IMR-90 (cell line): Measurements from ENCODE around the gene DCC. TPM values are rescaled to one million over a fixed set of nuclear protein-coding genes. Genes with fewer than 3 reads are reported as not detected.

ENCODE experiments used
- ATAC-seq: fragments of 200-7000 bp; cut with Tn5 transposase; 2 replicates; pipeline ENCODE4 v1.9.1; 2020; ENCODE audit warnings: low read depth, mild to moderate bottlenecking, moderate library complexity
- BruUV-seq: library from RNA; stranded (reverse); fragments of 400-500 nt; replicated peaks from 2 replicates; lab custom pipeline; 2021; lab: Mats Ljungman, UMichigan
- CTCF ChIA-PET: fragments of 300-600 bp; formaldehyde crosslinking; extraction: SDS; loops from one replicate; lab custom pipeline; 2021; ENCODE audit warnings: antibody characterized with exemption; lab: Yijun Ruan, JAX
- POLR2A ChIA-PET: fragments of 300-600 bp; sonication (Branson Sonifier 250); formaldehyde crosslinking; loops from one replicate; lab custom pipeline; 2022; ENCODE audit warnings: antibody characterized with exemption; ENCODE audit not compliant: unreplicated experiment; lab: Charles Lee
- DNase-seq: peaks from one replicate; pipeline ENCODE4 v3.0.0; 2013
- H2AFZ ChIP-seq: replicated peaks from 2 replicates; pipeline ENCODE3; 2013; ENCODE audit warnings: low read length, mild to moderate bottlenecking; ENCODE audit not compliant: poor library complexity
- H2AK5ac ChIP-seq: 2 replicates; pipeline ENCODE4 v1.6.1; 2013; ENCODE audit warnings: low read depth, low read length, inconsistent platforms
- H2AK9ac ChIP-seq: replicated peaks from 2 replicates; pipeline ENCODE3; 2013; ENCODE audit warnings: mild to moderate bottlenecking, low read depth, low read length, moderate library complexity; ENCODE audit not compliant: poor library complexity
- H2BK120ac ChIP-seq: 2 replicates; pipeline ENCODE4 v1.6.1; 2013; ENCODE audit warnings: low read depth, low read length, inconsistent platforms
- H2BK15ac ChIP-seq: 3 replicates; pipeline ENCODE4 v1.6.1; 2013; ENCODE audit warnings: low read depth, low read length, inconsistent platforms
- H2BK20ac ChIP-seq: 2 replicates; pipeline ENCODE4 v1.6.1; 2013; ENCODE audit warnings: low read depth, mild to moderate bottlenecking, inconsistent platforms, low read length, moderate library complexity
- H2BK5ac ChIP-seq: 2 replicates; pipeline ENCODE4 v1.6.1; 2013; ENCODE audit warnings: mild to moderate bottlenecking, low read depth, low read length, inconsistent platforms; ENCODE audit not compliant: poor library complexity, severe bottlenecking
- H3K14ac ChIP-seq: replicated peaks from 2 replicates; pipeline ENCODE4 v1.6.1; 2013; ENCODE audit warnings: low read depth, low read length, inconsistent platforms
- H3K18ac ChIP-seq: 2 replicates; pipeline ENCODE4 v1.6.1; 2013; ENCODE audit warnings: low read depth, low read length, control low read depth
- H3K23ac ChIP-seq: 2 replicates; pipeline ENCODE4 v1.6.1; 2013; ENCODE audit warnings: low read depth, low read length, inconsistent platforms
- H3K27ac ChIP-seq: 2 replicates; pipeline ENCODE4 v1.5.1; 2013; ENCODE audit warnings: mild to moderate bottlenecking, control low read depth, low read length; ENCODE audit not compliant: insufficient read depth
- H3K27me3 ChIP-seq: 2 replicates; pipeline ENCODE4 v1.6.1; 2013; ENCODE audit warnings: low read length; ENCODE audit not compliant: control insufficient read depth, insufficient read depth
- H3K36me3 ChIP-seq: 2 replicates; pipeline ENCODE4 v1.6.1; 2013; ENCODE audit warnings: low read length, mixed read lengths; ENCODE audit not compliant: control insufficient read depth, insufficient read depth
- H3K4ac ChIP-seq: 2 replicates; pipeline ENCODE4 v1.6.1; 2013; ENCODE audit warnings: low read depth, low read length, inconsistent platforms
- H3K4me1 ChIP-seq: 2 replicates; pipeline ENCODE4 v1.6.1; 2013; ENCODE audit warnings: low read length, mixed read lengths; ENCODE audit not compliant: control insufficient read depth, insufficient read depth
- H3K4me2 ChIP-seq: 2 replicates; pipeline ENCODE4 v1.6.1; 2013; ENCODE audit warnings: low read depth, mild to moderate bottlenecking, control low read depth, low read length, moderate library complexity
- H3K4me3 ChIP-seq: 2 replicates; pipeline ENCODE4 v1.5.1; 2013; ENCODE audit warnings: low read depth, mild to moderate bottlenecking, control low read depth, low read length, moderate library complexity; ENCODE audit not compliant: insufficient read depth
- H3K56ac ChIP-seq: 2 replicates; pipeline ENCODE4 v1.6.1; 2013; ENCODE audit warnings: low read length, inconsistent platforms; ENCODE audit not compliant: insufficient read depth; ENCODE audit errors: extremely low read depth
- H3K79me1 ChIP-seq, 2 experiments: 2 replicates each; pipeline ENCODE4 v1.6.1; 2013; ENCODE audit warnings: low read length in 2 of 2, inconsistent platforms in 1 of 2, low read depth in 1 of 2
- H3K9ac ChIP-seq: 2 replicates; pipeline ENCODE4 v1.6.1; 2013; ENCODE audit warnings: low read depth, low read length, control low read depth
- H3K9me1 ChIP-seq: 2 replicates; pipeline ENCODE4 v1.6.1; 2013; ENCODE audit warnings: low read length, inconsistent platforms; ENCODE audit not compliant: insufficient read depth
- H3K9me3 ChIP-seq: 2 replicates; pipeline ENCODE4 v1.6.1; 2013; ENCODE audit warnings: low read length; ENCODE audit not compliant: control insufficient read depth, insufficient read depth
- H4K20me1 ChIP-seq: 2 replicates; pipeline ENCODE4 v1.6.1; 2013; ENCODE audit warnings: low read length, inconsistent platforms; ENCODE audit not compliant: insufficient read depth
- H4K5ac ChIP-seq: 2 replicates; pipeline ENCODE4 v1.6.1; 2013; ENCODE audit warnings: mild to moderate bottlenecking, low read depth, low read length, control low read depth
- H4K8ac ChIP-seq, 2 experiments: 2 replicates each; pipeline ENCODE4 v1.6.1; 2013; ENCODE audit warnings: low read depth in 2 of 2, low read length in 2 of 2, control low read depth in 1 of 2, inconsistent platforms in 1 of 2
- H4K91ac ChIP-seq: 2 replicates; pipeline ENCODE4 v1.6.1; 2013; ENCODE audit warnings: low read depth, low read length, inconsistent platforms; ENCODE audit not compliant: insufficient read depth
- CTCF ChIP-seq: conservative IDR thresholded peaks from 2 replicates; pipeline ENCODE4 v1.5.1; 2012; ENCODE audit warnings: mild to moderate bottlenecking, low read depth, low read length, improper control_type of control experiment
- ELK1 ChIP-seq: fragments of 150-350 bp; IDR thresholded peaks from 2 replicates; pipeline ENCODE4 v1.6.1; 2016; ENCODE audit warnings: low read depth, mild to moderate bottlenecking, low read length, moderate library complexity, borderline replicate concordance
- MAZ ChIP-seq: IDR thresholded peaks from 2 replicates; pipeline ENCODE4 v1.6.1; 2012; ENCODE audit warnings: low read depth, mild to moderate bottlenecking, low read length, improper control_type of control experiment, moderate library complexity, borderline replicate concordance
- POLR2A ChIP-seq: IDR thresholded peaks from 2 replicates; pipeline ENCODE4 v1.6.1; 2012; ENCODE audit warnings: mild to moderate bottlenecking, low read depth, low read length
- RAD21 ChIP-seq: IDR thresholded peaks from 2 replicates; pipeline ENCODE4 v1.6.1; 2012; ENCODE audit warnings: low read length, improper control_type of control experiment
- RCOR1 ChIP-seq: IDR thresholded peaks from 2 replicates; pipeline ENCODE4 v1.6.1; 2012; ENCODE audit warnings: mild to moderate bottlenecking, low read length, improper control_type of control experiment; ENCODE audit not compliant: insufficient replicate concordance
- RFX5 ChIP-seq: IDR thresholded peaks from 2 replicates; pipeline ENCODE4 v1.8.0; 2012; ENCODE audit warnings: low read depth, mild to moderate bottlenecking, low read length, moderate library complexity
- USF2 ChIP-seq: fragments of 150-350 bp; IDR thresholded peaks from 2 replicates; pipeline ENCODE4 v1.6.1; 2017; ENCODE audit warnings: mild to moderate bottlenecking, antibody characterized with exemption, low read length, low read depth
- WGBS, 2 experiments: methylation state at CpG; one replicate each; pipeline versions ENCODE4 v1.1.5 to v1.1.7; 2013; ENCODE audit warnings: missing lambda C conversion rate in 2 of 2; ENCODE audit not compliant: insufficient read length in 1 of 2; ENCODE audit errors: extremely low coverage in 2 of 2; 5-methylcytosine and 5-hydroxymethylcytosine counted together
- dilution Hi-C: fragments of 300-500 bp; cut with HindIII; formaldehyde crosslinking; loops from one replicate; pipeline ENCODE4 v1.14.3; 2018; ENCODE audit warnings: low sequenced_read_pairs; ENCODE audit not compliant: unreplicated experiment
- in situ Hi-C: fragments of 300-500 bp; cut with MboI; formaldehyde crosslinking; loops from 3 replicates; pipeline ENCODE4 v1.14.3; 2019; ENCODE audit warnings: low sequenced_read_pairs, inconsistent platforms, mixed read lengths
- intact Hi-C: fragments of 100-400 bp; cut with micrococcal nuclease; formaldehyde crosslinking; loops from 2 replicates; pipeline ENCODE4 v1.10.0; 2022
- polyA plus RNA-seq, 3 experiments: library from polyadenylated mRNA; depleted of rRNA; stranded (reverse); fragments of >200 nt; gene quantifications; 2 replicates each; pipeline ENCODE4 v1.2.3, GENCODE V29; 2012; ENCODE audit warnings: low replicate concordance in 1 of 3
- total RNA-seq: library from RNA; depleted of rRNA; stranded (reverse); fragments of >200 nt; gene quantifications from 2 replicates; pipeline ENCODE4 v1.2.3, GENCODE V29; 2012

The DCC gene
- total and polyA plus RNA-seq, 2 of the 4 experiments (the other 2 are of a cell fraction): 0.31 to 0.54 TPM

- Histone ChIP-seq H3K9ac (no peak overlapping the region), H2AFZ (peak overlapping the region; percentile 64), H3K9me3 (peaks cover 2% of the 10 kb centered on the region), H3K4me2 (no peak overlapping the region), H2BK120ac (no peak overlapping the region), H2BK15ac (no peak overlapping the region), H3K4me1 (no peaks in the 10 kb centered on the region), H3K36me3 (no peaks in the 10 kb centered on the region), H4K5ac (no peak overlapping the region), H2BK20ac (no peak overlapping the region), H3K4me3 (no peak overlapping the region), H3K4ac (no peak overlapping the region), H2AK5ac (no peak overlapping the region), H3K56ac (no peak overlapping the region), H3K9me1 (no peaks in the 10 kb centered on the region), H2BK5ac (no peak overlapping the region), H3K27ac (no peak overlapping the region), H3K23ac (no peak overlapping the region), H4K91ac (no peak overlapping the region), H2AK9ac (no peak overlapping the region), H3K18ac (no peak overlapping the region), H4K20me1 (no peaks in the 10 kb centered on the region), H3K14ac (no peak overlapping the region), H3K79me1 (no peaks in the 10 kb centered on the region), H3K27me3 (no peaks in the 10 kb centered on the region; the same call in 1 of the 2 replicates), H4K8ac (no peak overlapping the region)
- ChIA-PET POLR2A (no interaction called here), CTCF (no interaction called here)
- no TSS peak for BruUV-seq
- WGBS, 2 experiments: 0% methylated on average over 15 of the region's 45 CpGs; no CpG with 5 or more reads in 1 of the 2 experiments
- no peak for TF ChIP-seq USF2
- no peak for TF ChIP-seq POLR2A
- TF ChIP-seq CTCF: no peak
- no peak for TF ChIP-seq RFX5
- TF ChIP-seq RAD21: no peak
- no peak for TF ChIP-seq ELK1
- TF ChIP-seq MAZ: no peak
- TF ChIP-seq RCOR1: no peak
- intact Hi-C loops: no loop called here
- dilution Hi-C loops: no loop called here
- in situ Hi-C loops: no loop called here
- no peak for DNase-seq
- no peak for ATAC-seq
These were observed 1.8 kb downstream of the DCC start for GRCh38 chr18:52341608-52342381.
